H9 (cell line): Measurements from ENCODE around the gene DZANK1. TPM values are rescaled to one million over a fixed set of nuclear protein-coding genes. Genes with fewer than 3 reads are reported as not detected.
"Not testable (repeated sequence)": the region's sequence is repeated elsewhere in the genome, so short reads cannot be mapped to it uniquely, and the experiment has no call there.

Source experiments
- DNase-seq: peaks from one replicate; pipeline ENCODE4 v3.0.0-alpha.2; 2017
- H2AFZ ChIP-seq: one replicate; pipeline ENCODE4 v1.6.1; 2013; ENCODE audit warnings: mild to moderate bottlenecking, low read length, control low read depth, moderate library complexity
- H2AK5ac ChIP-seq: 2 replicates; pipeline ENCODE4 v1.6.1; 2013; ENCODE audit warnings: low read length, control low read depth, mixed read lengths; ENCODE audit not compliant: insufficient read length
- H2BK120ac ChIP-seq: one replicate; pipeline ENCODE4 v1.6.1; 2013; ENCODE audit warnings: low read depth, mild to moderate bottlenecking, low read length, control low read depth, inconsistent platforms; ENCODE audit not compliant: poor library complexity, severe bottlenecking
- H2BK12ac ChIP-seq: 2 replicates; pipeline ENCODE4 v1.6.1; 2013; ENCODE audit warnings: low read length, control low read depth, mixed read lengths, low read depth; ENCODE audit not compliant: insufficient read length
- H2BK15ac ChIP-seq: 2 replicates; pipeline ENCODE4 v1.6.1; 2013; ENCODE audit warnings: low read depth, low read length, control low read depth
- H2BK20ac ChIP-seq: one replicate; pipeline ENCODE4 v1.6.1; 2013; ENCODE audit warnings: low read depth, mild to moderate bottlenecking, low read length, control low read depth, inconsistent platforms; ENCODE audit not compliant: poor library complexity, severe bottlenecking
- H2BK5ac ChIP-seq: 2 replicates; pipeline ENCODE4 v1.6.1; 2013; ENCODE audit warnings: low read length, control low read depth, mixed read lengths; ENCODE audit not compliant: insufficient read length
- H3K14ac ChIP-seq: 2 replicates; pipeline ENCODE4 v1.6.1; 2013; ENCODE audit warnings: low read length, control low read depth; ENCODE audit not compliant: insufficient read depth
- H3K18ac ChIP-seq: 2 replicates; pipeline ENCODE4 v1.6.1; 2013; ENCODE audit warnings: low read depth, mild to moderate bottlenecking, mixed read lengths, low read length, control low read depth; ENCODE audit not compliant: insufficient read length
- H3K23ac ChIP-seq: 2 replicates; pipeline ENCODE4 v1.6.1; 2013; ENCODE audit warnings: low read length, control low read depth, mixed read lengths, low read depth; ENCODE audit not compliant: insufficient read length
- H3K23me2 ChIP-seq: 2 replicates; pipeline ENCODE4 v1.6.1; 2013; ENCODE audit warnings: low read depth, mild to moderate bottlenecking, mixed read lengths, low read length, control low read depth; ENCODE audit not compliant: insufficient read length, poor library complexity, severe bottlenecking
- H3K27ac ChIP-seq: 2 replicates; pipeline ENCODE4 v1.5.1; 2013; ENCODE audit warnings: low read length, control low read depth, mixed read lengths, low read depth; ENCODE audit not compliant: insufficient read length
- H3K27me3 ChIP-seq: 2 replicates; pipeline ENCODE4 v1.6.1; 2013; ENCODE audit warnings: low read length, control low read depth, inconsistent platforms; ENCODE audit not compliant: insufficient read depth
- H3K4ac ChIP-seq: 2 replicates; pipeline ENCODE4 v1.6.1; 2013; ENCODE audit warnings: low read depth, mild to moderate bottlenecking, control low read depth, inconsistent platforms, low read length, moderate library complexity
- H3K4me1 ChIP-seq: 2 replicates; pipeline ENCODE4 v1.6.1; 2013; ENCODE audit warnings: low read length, control low read depth, inconsistent platforms; ENCODE audit not compliant: insufficient read depth
- H3K4me2 ChIP-seq: 2 replicates; pipeline ENCODE4 v1.6.1; 2013; ENCODE audit warnings: low read length, control low read depth, mixed read lengths; ENCODE audit not compliant: insufficient read length, insufficient read depth
- H3K56ac ChIP-seq: 2 replicates; pipeline ENCODE4 v1.6.1; 2013; ENCODE audit warnings: low read depth, mild to moderate bottlenecking, mixed read lengths, low read length, control low read depth; ENCODE audit not compliant: insufficient read length
- H3K79me1 ChIP-seq: 2 replicates; pipeline ENCODE4 v1.6.1; 2013; ENCODE audit warnings: low read depth, mild to moderate bottlenecking, moderate library complexity, low read length, control low read depth, inconsistent platforms; ENCODE audit not compliant: insufficient read depth, poor library complexity, severe bottlenecking
- H3K79me2 ChIP-seq: 2 replicates; pipeline ENCODE4 v1.6.1; 2013; ENCODE audit warnings: low read length, control low read depth, inconsistent platforms; ENCODE audit not compliant: insufficient read depth
- H3K9ac ChIP-seq: 2 replicates; pipeline ENCODE4 v1.6.1; 2013; ENCODE audit warnings: low read length, control low read depth, mixed read lengths; ENCODE audit not compliant: insufficient read length; ENCODE audit errors: extremely low read depth
- H3K9me3 ChIP-seq: one replicate; pipeline ENCODE4 v1.6.1; 2013; ENCODE audit warnings: low read depth, low read length, inconsistent platforms; ENCODE audit not compliant: control insufficient read depth
- H3T11ph ChIP-seq: one replicate; pipeline ENCODE4 v1.6.1; 2013; ENCODE audit warnings: mild to moderate bottlenecking, low read length, control low read depth, inconsistent platforms
- H4K20me1 ChIP-seq: one replicate; pipeline ENCODE4 v1.6.1; 2013; ENCODE audit not compliant: control insufficient read depth, insufficient read length, insufficient read depth
- H4K5ac ChIP-seq: 2 replicates; pipeline ENCODE4 v1.6.1; 2013; ENCODE audit warnings: low read depth, mild to moderate bottlenecking, mixed read lengths, low read length, control low read depth; ENCODE audit not compliant: insufficient read length
- H4K8ac ChIP-seq: replicated peaks from 2 replicates; pipeline ENCODE4 v1.6.1; 2013; ENCODE audit warnings: low read length, control low read depth, mixed read lengths, low read depth; ENCODE audit not compliant: insufficient read length
- H4K91ac ChIP-seq: 2 replicates; pipeline ENCODE4 v1.6.1; 2013; ENCODE audit warnings: low read depth, mild to moderate bottlenecking, moderate library complexity, mixed read lengths, low read length, control low read depth; ENCODE audit not compliant: insufficient read length
- H3K27ac Mint-ChIP-seq, 3 experiments: 2 replicates in 2 of 3; 3 replicates in 1 of 3; pipeline ENCODE4 v1.8.0; 2020 to 2021; ENCODE audit warnings: mixed read lengths in 3 of 3, mild to moderate bottlenecking in 1 of 3, moderate library complexity in 1 of 3
- H3K27me3 Mint-ChIP-seq: 2 replicates; pipeline ENCODE4 v1.8.0; 2021; ENCODE audit warnings: low read depth, mild to moderate bottlenecking, moderate library complexity, mixed read lengths
- H3K36me3 Mint-ChIP-seq, 3 experiments: 2 replicates in 2 of 3; 3 replicates in 1 of 3; pipeline ENCODE4 v1.8.0; 2020 to 2021; ENCODE audit warnings: low read depth in 3 of 3, mixed read lengths in 3 of 3; ENCODE audit not compliant: insufficient read depth in 1 of 3
- H3K4me1 Mint-ChIP-seq, 2 experiments: 2 replicates each; pipeline ENCODE4 v1.8.0; 2020; ENCODE audit warnings: mixed read lengths in 2 of 2
- H3K4me3 Mint-ChIP-seq, 2 experiments: 2 replicates in 1 of 2; 3 replicates in 1 of 2; pipeline ENCODE4 v1.8.0; 2020 to 2021; ENCODE audit warnings: mild to moderate bottlenecking in 2 of 2, mixed read lengths in 2 of 2, moderate library complexity in 1 of 2
- H3K9me3 Mint-ChIP-seq, 2 experiments: 2 replicates in 1 of 2; 3 replicates in 1 of 2; pipeline ENCODE4 v1.8.0; 2020; ENCODE audit warnings: mild to moderate bottlenecking in 2 of 2, mixed read lengths in 2 of 2, moderate library complexity in 1 of 2
- CTCF ChIP-seq: fragments of 200-600 bp; sonication (generic); conservative IDR thresholded peaks from 3 replicates; pipeline ENCODE4 v1.8.0; 2021; ENCODE audit warnings: antibody characterized with exemption, mild to moderate bottlenecking
- WGBS: extraction: QIAGEN DNeasy Blood & Tissue Kit; methylation state at CpG from one replicate; pipeline ENCODE4 v1.1.7; 2013; ENCODE audit warnings: missing lambda C conversion rate, low lambda C conversion rate, mixed read lengths; ENCODE audit not compliant: insufficient read length; ENCODE audit errors: extremely low coverage; 5-methylcytosine and 5-hydroxymethylcytosine counted together
- total RNA-seq: library from RNA; stranded (reverse); gene quantifications from 2 replicates; pipeline ENCODE4 v1.2.1, GENCODE V29; 2021

DZANK1 gene
- total RNA-seq, 1 experiment from 2014 or later: 10.5 TPM

GRCh38 chr20:18400460-18400859 lies 66.4 kb downstream of the DZANK1 start:
- Histone ChIP-seq H2BK12ac (no peak overlapping the region), H3K79me1 (no peaks in the 10 kb centered on the region), H2AFZ (no peak overlapping the region), H2AK5ac (no peak overlapping the region), H3K56ac (no peak overlapping the region), H4K20me1 (no peaks in the 10 kb centered on the region), H3K4me1 (no peaks in the 10 kb centered on the region), H2BK120ac (no peak overlapping the region), H3K9me3 (no peaks in the 10 kb centered on the region), H3K4ac (no peak overlapping the region), H4K91ac (no peak overlapping the region), H3K18ac (no peak overlapping the region), H4K5ac (no peak overlapping the region), H3K79me2 (no peaks in the 10 kb centered on the region), H3K4me2 (no peak overlapping the region), H3K9ac (no peak overlapping the region), H3K27me3 (no peaks in the 10 kb centered on the region), H3K23me2 (no peaks in the 10 kb centered on the region), H2BK20ac (no peak overlapping the region), H3K23ac (no peak overlapping the region), H2BK5ac (no peak overlapping the region), H4K8ac (no peak overlapping the region), H3K27ac (no peak overlapping the region), H2BK15ac (no peak overlapping the region), H3T11ph (no peak overlapping the region), H3K14ac (no peak overlapping the region)
- Mint-ChIP-seq H3K4me1 (peaks cover 0 to 3% of the 10 kb centered on the region in 2 experiments; a peak in 2 of 4 replicates), H3K4me3 (no peak overlapping the region), H3K27me3 (no peaks in the 10 kb centered on the region), H3K36me3 (peaks cover 19 to 22% (median 22%) of the 10 kb centered on the region in 3 experiments), H3K27ac (no peak overlapping the region), H3K9me3 (peaks cover 4 to 8% of the 10 kb centered on the region in 2 experiments; a peak in 2 of 5 replicates)
- no peak for TF ChIP-seq CTCF
- no CpG with 5 or more reads among the region's 2 CpGs for WGBS
- no peak for DNase-seq

DNA sequence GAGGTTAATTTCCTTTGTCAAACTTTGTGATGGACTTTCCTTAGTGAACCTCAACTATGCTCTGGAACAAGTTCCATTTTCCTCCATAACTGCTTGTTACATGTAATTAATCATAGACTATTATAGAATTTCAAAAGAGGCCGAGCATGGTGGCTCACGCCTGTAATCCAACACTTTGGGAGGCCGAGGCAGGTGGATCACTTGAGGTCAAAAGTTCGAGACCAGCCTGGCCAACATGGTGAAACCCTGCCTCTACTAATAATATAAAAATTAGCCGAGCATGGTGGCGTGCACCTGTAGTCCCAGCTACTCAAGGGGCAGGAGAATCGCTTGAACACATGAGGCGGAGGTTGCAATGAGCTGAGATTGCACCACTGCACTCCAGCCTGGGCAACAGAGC lies 68.1 kb downstream of the DZANK1 start:
- H3K79me1 ChIP-seq, H3K4me3 Mint-ChIP-seq, H3K27me3 ChIP-seq, H2BK120ac ChIP-seq, H2BK12ac ChIP-seq, H3K4ac ChIP-seq, H3K79me2 ChIP-seq, H2AK5ac ChIP-seq, H2BK20ac ChIP-seq, H3K4me1 ChIP-seq, H4K91ac ChIP-seq, H3K9me3 Mint-ChIP-seq, H2BK5ac ChIP-seq, H3T11ph ChIP-seq, H3K56ac ChIP-seq, H3K9ac ChIP-seq, H2AFZ ChIP-seq, H4K20me1 ChIP-seq, H3K18ac ChIP-seq, H3K23ac ChIP-seq, H4K5ac ChIP-seq, H3K9me3 ChIP-seq, DNase-seq, H3K27ac Mint-ChIP-seq, H3K4me2 ChIP-seq, H2BK15ac ChIP-seq, H3K27me3 Mint-ChIP-seq, H3K14ac ChIP-seq, H4K8ac ChIP-seq, H3K23me2 ChIP-seq, H3K27ac ChIP-seq: not testable (repeated sequence)
- Mint-ChIP-seq H3K36me3 (peaks cover 17 to 22% (median 22%) of the 10 kb centered on the region in 3 experiments), H3K4me1 (peaks cover 9 to 15% of the 10 kb centered on the region in 2 experiments)
- no CpG with 5 or more reads among the region's 8 CpGs for WGBS
